ENCODE data around the gene UBR3.
"Not testable (repeated sequence)": the region's sequence is repeated elsewhere in the genome, so short reads cannot be mapped to it uniquely, and the experiment has no call there.

Gene UBR3, protein sequence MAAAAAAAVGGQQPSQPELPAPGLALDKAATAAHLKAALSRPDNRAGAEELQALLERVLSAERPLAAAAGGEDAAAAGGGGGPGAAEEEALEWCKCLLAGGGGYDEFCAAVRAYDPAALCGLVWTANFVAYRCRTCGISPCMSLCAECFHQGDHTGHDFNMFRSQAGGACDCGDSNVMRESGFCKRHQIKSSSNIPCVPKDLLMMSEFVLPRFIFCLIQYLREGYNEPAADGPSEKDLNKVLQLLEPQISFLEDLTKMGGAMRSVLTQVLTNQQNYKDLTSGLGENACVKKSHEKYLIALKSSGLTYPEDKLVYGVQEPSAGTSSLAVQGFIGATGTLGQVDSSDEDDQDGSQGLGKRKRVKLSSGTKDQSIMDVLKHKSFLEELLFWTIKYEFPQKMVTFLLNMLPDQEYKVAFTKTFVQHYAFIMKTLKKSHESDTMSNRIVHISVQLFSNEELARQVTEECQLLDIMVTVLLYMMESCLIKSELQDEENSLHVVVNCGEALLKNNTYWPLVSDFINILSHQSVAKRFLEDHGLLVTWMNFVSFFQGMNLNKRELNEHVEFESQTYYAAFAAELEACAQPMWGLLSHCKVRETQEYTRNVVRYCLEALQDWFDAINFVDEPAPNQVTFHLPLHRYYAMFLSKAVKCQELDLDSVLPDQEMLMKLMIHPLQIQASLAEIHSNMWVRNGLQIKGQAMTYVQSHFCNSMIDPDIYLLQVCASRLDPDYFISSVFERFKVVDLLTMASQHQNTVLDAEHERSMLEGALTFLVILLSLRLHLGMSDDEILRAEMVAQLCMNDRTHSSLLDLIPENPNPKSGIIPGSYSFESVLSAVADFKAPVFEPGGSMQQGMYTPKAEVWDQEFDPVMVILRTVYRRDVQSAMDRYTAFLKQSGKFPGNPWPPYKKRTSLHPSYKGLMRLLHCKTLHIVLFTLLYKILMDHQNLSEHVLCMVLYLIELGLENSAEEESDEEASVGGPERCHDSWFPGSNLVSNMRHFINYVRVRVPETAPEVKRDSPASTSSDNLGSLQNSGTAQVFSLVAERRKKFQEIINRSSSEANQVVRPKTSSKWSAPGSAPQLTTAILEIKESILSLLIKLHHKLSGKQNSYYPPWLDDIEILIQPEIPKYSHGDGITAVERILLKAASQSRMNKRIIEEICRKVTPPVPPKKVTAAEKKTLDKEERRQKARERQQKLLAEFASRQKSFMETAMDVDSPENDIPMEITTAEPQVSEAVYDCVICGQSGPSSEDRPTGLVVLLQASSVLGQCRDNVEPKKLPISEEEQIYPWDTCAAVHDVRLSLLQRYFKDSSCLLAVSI (N-terminal part only)

DNA sequence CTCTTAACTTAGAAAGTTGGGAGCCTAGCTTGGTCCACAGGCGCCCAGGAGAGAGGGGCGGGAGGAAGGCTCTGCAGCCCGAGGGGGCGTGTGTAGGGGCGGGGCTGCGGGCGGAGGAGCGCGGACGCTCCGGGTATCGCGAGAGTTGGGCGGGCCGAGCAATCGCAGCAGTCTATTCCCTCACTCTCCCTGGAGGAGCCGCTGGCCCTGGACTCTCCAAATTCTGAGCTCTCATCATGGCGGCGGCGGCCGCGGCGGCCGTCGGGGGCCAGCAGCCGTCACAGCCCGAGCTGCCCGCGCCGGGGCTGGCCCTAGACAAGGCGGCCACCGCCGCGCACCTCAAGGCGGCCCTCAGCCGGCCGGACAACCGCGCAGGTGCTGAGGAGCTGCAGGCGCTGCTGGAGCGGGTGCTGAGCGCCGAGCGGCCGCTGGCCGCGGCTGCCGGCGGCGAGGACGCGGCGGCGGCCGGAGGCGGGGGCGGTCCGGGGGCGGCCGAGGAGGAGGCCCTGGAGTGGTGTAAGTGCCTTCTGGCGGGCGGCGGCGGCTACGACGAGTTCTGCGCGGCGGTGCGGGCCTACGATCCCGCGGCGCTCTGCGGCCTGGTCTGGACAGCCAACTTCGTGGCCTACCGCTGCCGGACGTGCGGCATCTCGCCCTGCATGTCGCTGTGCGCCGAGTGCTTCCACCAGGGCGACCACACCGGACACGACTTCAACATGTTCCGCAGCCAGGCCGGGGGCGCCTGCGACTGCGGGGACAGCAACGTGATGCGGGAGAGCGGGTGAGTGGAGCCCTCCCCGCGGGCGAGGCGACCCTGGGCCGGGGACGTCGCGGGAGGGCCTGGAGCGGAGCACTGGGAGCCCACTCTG is at the start of gene UBR3:
Gene UBR3, plus strand, starts transcription at position 183 of the 869 bp plus-strand sequence. Its CDS starts 54 bp downstream, at position 237.
- DNase-seq, result peak; percentile 24 to 94 (median 82)

DNA sequence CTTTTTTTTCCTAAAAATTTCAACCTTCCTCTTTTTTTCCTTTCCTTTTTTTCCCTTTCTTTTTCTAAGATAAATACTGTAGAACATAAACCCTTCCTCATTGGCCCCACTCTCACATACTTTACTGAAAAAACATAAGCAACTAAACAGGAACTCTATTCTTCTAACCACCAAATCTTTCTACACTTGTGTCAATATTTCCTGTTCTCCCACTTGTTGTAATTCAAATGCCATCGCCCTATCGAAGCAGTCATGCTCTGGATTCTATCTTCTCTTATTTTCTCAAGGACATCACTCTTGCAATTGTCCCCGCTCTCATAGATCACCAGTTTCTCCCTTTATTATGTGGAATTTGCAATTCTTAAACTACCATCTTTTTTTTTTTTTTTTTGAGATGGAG is 48.8 kb upstream of the UBR3 start:
- DNase-seq, result no peak

DNA sequence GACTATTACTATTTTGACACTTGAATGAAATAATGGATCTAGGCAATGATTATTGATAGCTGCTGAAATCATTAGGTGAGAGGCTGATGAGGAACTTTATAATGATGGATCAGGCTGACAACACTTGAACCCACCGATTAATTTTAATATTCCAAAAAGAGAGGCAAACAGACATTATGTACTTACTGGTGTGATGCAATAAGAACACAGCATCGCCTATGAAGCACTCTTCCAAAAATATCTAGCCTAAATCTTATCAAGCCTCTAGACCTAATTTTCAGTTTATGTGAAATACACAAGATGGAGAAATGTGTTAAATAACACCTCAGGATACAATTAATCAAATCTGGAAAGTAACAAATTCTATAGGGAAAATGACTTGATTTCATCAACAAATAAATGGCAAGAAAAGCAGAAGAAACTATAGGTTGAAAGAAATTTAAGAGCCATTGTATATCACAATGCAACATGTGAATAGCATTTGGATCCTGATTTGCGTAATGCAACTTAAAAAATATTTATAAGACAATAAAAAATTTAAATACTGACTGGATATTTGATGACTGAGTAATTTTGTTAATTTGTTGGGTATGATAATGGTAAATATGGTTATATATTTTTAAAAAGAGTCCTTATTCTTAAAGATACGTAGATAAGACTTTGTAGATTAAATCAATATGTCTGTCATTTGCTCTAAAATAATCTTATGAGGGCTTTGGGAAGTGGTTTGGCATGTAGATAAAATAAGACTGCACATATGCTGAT is 45.8 kb upstream of the UBR3 start:
- DNase-seq, result no peak

DNA sequence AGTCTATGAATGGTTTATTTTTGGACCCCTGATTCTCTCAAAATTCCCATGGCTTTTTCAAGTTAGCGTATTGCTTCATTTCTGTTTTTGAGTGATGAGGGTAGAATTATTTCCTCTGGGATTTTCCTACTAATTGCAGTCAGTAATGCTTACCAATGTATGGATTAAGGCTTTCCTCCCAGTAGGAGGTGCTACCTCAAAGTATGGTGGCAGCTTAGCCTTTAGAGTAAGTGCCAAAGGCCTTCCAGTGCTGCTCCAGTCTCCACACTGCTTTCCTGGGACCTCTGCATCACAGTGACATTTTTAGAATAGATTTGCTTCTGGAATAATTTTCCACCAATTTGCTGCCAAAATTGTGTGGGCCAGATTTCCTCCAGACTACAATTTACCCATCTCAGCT is 44.7 kb upstream of the UBR3 start:
- no peak for DNase-seq

DNA sequence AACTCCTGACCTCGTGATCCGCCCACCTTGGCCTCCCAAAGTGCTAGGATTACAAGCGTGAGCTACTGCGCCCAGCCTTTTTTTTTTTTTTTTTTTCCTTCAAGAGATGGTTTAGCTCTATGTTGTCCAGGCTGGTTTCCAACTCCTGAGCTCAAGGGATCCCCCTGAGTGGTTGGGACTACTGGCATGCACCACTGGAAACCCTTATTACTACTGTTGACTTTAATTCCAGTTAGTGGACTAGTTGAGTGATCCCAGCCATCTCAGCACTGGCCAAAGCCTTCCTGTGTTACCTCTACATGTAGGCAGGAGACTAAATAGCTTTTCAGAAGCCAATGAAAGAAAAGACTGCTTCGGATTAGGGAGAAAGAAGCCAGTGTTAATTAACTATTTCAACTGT is 36.7 kb upstream of the UBR3 start:
- DNase-seq, result no peak

DNA sequence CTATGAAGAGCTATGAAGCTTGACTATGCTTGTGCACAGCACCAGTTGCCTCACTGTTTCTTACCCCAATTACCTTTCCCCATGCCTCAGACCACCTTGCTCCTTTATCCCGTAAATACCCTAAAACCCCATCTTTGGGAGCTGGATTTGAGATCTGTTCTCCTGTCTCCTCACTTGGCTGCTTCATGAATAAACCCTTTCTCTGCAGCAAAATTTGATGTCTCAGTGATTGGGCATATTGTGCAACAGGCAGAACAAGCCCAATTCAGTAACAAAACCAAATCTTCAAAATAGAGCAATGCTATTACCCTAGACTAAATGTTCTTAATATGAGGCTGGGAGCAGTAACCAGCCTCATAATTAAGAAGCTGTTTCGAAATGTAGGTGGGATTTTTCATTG is 32.1 kb upstream of the UBR3 start:
- no peak for DNase-seq

DNA sequence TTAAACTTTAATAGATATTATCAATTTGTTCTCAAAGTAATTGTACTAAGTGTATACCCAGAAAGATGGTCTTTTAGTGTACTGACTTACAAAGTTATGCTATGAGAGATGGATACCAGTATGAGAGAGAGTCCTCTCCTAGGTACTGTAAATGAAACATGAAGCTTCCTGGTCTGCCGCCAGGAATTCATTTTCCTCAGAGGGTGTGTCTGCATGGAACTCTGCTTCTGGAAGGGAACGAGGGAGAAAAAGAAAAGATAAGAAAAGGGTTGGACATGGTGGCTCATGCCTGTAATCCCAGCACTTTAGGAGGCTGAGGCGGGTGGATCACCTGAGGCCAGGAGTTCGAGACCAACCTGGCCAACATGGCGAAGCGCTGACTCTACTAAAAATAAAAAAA is 30.8 kb upstream of the UBR3 start:
- DNase-seq, result no peak

DNA sequence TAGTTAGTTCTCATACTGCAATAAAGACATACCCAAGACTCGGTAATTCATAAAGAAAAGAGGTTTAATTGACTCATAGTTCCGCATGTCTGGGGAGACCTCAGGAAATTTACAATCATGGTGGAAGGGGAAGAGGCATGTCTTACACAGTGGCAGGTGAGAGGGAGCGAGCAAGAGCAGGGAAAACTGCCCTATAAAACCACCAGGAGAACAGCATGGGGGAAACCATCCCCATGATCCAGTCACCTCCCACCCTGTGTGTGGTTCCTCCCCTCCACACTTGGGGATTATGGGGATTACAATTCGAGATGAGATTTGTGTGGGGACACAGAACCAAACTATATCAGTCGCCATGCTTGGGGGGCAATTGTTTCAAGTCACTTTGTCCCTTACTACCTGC is 29.7 kb upstream of the UBR3 start:
- no peak for DNase-seq

DNA sequence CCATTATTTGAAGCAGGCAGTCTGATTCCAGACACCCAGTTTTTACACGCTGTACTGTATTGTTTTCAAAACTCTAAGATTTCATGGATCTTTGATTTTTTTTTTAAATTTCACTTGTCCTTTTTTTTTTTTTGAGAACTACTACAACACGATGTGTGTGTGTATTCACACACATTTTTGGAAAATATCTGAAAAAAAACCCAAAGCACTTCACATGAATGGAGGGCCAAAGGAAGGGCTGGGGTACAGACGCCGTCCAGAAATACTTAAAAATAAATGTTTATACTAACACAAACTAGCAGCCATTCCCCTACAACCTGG is 28.9 kb upstream of the UBR3 start:
- DNase-seq, result no peak

DNA sequence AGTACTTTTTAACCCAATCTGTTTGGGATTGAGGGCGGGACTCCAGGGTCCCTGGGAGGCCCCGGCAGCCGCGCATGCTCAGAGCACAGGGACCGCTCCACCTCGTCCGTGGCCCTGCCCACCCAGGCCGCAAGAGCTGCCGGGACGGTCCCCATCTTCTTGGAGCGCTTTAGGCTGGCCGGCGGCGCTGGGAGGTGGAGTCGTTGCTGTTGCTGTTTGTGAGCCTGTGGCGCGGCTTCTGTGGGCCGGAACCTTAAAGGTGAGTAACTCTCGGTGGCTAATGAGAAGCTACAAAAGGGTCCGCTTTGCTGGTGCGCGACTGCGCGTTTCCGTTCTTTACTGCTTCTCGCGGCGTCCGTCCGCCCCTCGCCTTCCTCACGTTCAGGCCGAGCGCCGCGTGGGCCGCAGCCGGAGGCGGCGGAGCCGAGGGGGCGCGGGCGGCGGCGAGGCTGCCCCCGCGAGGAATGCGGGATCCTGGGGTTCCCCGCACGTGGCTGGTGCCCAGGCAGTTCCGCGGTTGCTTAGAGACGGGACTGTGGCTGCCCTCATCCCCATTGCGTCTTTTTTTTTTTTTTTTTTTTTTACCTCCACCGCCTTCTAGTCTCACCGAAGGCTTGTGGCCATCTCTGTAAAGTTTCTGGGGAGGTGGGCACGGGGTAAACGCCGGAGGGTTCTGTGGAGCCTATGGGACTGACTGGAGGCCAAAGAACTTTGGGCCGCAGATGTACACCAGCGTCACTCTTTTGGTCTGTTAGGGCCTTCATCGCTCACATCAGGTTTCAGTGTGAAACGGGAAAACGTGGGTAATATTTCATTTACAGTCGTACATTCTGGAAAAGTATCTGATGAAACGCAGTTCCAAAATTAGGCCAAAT is 28.3 kb upstream of the UBR3 start, which contains the start of gene SSB:
Gene SSB, plus strand, starts transcription at position 154 of the 875 bp plus-strand sequence. CDS start 2,090 bp downstream, outside the sequence.
- DNase-seq, result peak; percentile 17 to 92 (median 83)

DNA sequence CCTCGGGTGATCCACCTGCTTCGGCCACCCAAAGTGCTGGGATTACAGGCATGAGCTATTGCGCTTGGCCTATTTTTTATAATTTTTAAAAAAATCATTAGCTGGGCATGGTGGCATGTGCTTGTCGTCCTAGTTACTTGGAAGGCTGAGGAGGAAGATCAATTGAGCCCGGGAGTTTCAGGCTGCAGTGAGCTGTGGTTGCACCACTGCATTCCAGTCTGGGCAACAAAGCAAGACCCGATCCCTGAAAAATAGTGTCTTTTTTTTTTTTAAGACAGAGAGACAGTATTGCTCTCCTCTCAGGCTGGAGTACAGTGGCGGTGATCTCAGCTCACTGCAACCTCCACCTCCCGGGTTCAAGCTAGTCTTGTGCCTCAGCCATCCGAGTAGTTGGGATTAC is 23.8 kb upstream of the UBR3 start:
- DNase-seq, result no peak

DNA sequence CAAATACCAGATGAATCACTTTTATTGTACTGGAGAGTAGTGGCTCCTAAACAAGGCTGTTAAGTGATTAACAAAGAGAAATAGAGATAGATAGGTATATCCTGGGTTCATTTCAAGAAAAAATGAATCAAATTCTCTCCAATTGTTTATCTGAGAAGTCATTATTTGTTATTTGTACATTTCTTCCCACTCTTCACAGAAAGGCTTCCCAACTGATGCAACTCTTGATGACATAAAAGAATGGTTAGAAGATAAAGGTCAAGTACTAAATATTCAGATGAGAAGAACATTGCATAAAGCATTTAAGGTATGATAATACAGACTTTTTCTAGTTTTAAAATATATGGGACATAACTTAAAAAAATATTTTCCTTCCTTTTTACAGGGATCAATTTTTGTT is 20.7 kb upstream of the UBR3 start:
- no peak for DNase-seq

DNA sequence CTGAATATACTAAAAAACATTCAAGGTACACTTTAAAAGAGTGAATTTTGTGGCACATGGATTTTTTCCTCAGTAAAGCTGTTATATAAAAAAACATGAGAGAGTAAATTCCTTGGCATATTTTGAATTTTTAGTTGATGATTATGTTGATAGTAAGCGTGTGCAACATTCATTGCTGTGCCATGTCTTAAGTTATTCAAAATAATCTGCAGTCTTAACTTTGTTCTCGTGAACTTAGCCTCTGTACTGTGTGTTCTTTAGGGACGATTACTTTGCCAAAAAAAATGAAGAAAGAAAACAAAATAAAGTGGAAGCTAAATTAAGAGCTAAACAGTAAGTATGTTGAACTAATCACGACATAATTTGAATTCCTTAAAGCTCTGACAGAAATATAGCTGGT is 19.0 kb upstream of the UBR3 start:
- no peak for DNase-seq

DNA sequence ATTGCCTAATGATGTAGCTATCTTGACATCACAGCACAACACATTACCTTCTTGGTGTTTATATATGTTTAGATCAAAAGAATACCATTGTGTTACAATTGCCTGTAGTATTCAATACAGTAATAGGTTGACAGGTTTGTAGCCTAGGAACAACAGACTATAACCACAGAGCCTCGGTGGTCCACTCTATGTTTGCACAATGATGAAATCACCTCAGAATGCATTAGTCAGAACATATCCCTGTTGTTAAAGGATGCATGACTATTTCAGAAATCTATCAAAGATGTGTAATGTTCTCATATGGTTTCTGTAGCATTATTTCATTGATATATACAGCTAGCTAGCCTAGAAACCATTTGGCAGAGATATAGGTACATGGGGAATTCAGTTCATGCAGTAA is 11.4 kb upstream of the UBR3 start:
- no peak for DNase-seq

DNA sequence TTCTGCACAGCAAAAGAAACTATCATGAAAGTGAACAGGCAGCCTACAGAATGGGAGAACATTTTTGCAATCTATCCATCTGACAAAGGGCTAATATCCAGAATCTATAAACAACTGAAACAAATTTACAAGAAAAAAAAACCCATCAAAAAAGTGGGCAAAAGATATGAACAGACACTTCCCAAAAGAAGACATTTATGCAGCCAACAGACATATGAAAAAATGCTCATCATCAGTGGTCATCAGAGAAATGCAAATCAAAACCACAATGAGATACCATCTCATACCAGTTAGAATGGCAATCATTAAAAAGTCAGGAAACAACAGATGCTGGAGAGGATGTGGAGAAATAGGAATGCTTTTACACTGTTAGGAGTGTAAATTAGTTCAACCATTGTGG is 10.3 kb upstream of the UBR3 start:
- DNase-seq, result not testable (repeated sequence)

DNA sequence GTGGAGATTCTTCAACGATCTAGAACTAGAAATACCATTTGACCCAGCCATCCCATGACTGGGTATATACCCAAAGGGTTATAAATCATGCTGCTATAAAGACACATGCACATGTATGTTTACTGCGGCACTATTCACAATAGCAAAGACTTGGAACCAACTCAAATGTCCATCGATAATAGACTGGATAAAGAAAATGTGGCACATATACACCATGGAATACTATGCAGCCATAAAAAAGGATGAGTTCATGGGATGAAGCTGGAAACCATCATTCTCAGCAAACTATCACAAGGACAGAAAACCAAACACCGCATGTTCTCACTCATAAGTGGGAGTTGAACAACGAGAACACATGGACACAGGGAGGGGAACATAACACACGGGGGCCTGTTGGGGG is 9.9 kb upstream of the UBR3 start:
- DNase-seq, result not testable (repeated sequence)

DNA sequence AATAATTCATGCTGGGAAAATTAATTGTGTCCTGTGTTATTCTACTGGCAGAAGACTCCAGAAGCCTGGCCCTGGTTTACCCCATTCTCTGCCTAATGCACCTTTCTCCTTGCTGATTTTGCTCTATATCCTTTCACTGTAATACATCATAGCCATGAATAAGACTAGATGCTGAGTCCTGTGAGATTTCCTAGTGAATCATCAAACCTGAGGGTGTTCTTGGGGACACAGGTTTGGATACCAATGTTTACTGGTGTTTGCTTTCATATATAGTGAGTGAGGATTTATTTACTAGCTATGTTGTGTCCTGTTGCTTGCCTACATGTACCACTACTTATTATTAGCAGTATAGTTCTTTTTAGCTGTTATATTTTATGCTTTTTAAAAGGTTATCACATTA is 9.0 kb upstream of the UBR3 start:
- no peak for DNase-seq

DNA sequence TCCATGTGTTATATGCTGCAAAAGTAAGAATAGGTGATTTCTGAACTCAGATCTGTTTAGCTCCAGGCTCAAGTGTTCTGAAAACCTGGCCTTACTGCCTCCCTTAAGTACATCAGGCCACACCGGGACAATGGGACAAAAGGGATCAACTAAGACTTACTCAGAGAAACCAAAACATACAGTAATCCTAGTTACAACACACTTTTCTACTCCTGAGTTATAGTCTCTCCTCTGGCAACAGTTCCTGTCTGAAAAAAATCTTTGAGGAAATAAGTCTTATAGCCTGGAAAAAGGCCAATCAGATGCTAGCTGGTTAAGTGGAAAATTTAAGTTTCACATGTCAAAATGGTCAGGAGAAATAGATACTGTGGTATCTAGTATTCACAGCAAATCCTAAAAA is 8.1 kb upstream of the UBR3 start:
- DNase-seq, result no peak

DNA sequence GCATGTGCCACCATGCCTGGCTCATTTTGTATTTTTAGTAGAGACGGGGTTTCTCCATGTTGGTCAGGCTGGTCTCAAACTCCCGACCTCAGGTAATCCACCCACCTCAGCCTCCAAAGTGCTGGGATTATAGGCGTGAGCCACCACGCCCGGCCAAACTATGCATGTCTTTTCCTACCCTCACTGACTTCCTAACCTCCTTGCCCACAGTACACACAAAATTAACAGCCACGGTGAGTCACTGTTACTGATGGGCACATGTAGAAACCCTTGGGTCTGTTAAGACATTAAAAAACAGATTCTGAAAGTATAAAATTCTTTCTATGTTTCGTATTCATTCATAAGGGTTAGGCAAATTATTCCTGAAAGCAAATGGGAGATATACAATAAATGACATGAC is 7.2 kb upstream of the UBR3 start:
- DNase-seq, result not testable (repeated sequence)
